Thyroid gland (tissue), 4 donors: Measurements from ENCODE around the gene CTDSPL2. TPM values are rescaled to one million over a fixed set of nuclear protein-coding genes. Genes with fewer than 3 reads are reported as not detected.

Experiments
- DNase-seq, 2 donors: peaks; one replicate each; pipeline ENCODE4 v3.0.0-alpha.2; 2019
- H3K27ac ChIP-seq, 3 donors: fragments of 200-600 bp; sonication (generic); 1 replicate in 2 of 3; 2 replicates in 1 of 3; pipeline ENCODE4 v1.5.1; 2016 to 2019; ENCODE audit warnings: mild to moderate bottlenecking in 1 of 3, moderate library complexity in 1 of 3
- H3K27me3 ChIP-seq: fragments of 200-600 bp; sonication (generic); one replicate; pipeline ENCODE4 v1.5.1; 2019
- H3K36me3 ChIP-seq, 2 donors: fragments of 200-600 bp; sonication (generic); one replicate each; pipeline ENCODE4 v1.5.1; 2016 to 2019
- H3K4me1 ChIP-seq, 2 donors: fragments of 200-600 bp; sonication (generic); one replicate each; pipeline ENCODE4 v1.5.1; 2017 to 2019
- H3K4me3 ChIP-seq, 3 donors: fragments of 200-600 bp; sonication (generic); replicated peaks in 1 of 3; 1 replicate in 2 of 3; 2 replicates in 1 of 3; pipeline ENCODE4 v1.5.1; 2016; ENCODE audit warnings: mild to moderate bottlenecking in 1 of 3
- H3K9me3 ChIP-seq: fragments of 200-600 bp; sonication (generic); one replicate; pipeline ENCODE4 v1.5.1; 2017
- POLR2A ChIP-seq, 2 donors: fragments of 450-650 bp; IDR thresholded peaks; one replicate each; pipeline ENCODE4 v1.6.1; 2017; ENCODE audit warnings: antibody characterized with exemption in 2 of 2, mild to moderate bottlenecking in 2 of 2, moderate library complexity in 1 of 2
- WGBS, 2 donors: methylation state at CpG; one replicate each; pipeline ENCODE4 v1.1.5; 2017; 5-methylcytosine and 5-hydroxymethylcytosine counted together
- intact Hi-C: fragments of 100-400 bp; cut with DNase I; formaldehyde crosslinking; loops from one replicate; pipeline ENCODE4 v1.15.1; 2023
- total RNA-seq, 4 donors: library from RNA; depleted of rRNA; stranded (reverse); fragments of >200 nt; gene quantifications; one replicate each; pipeline ENCODE4 v1.2.3, GENCODE V29; 2016
- TF ChIP-seq, protein P1 (sequence below), 6 experiments: fragments of 200-600 bp in 3 of 6; fragments of 450-650 bp in 3 of 6; sonication (generic) in 3 of 6; IDR thresholded peaks; one replicate each; pipeline ENCODE4 v1.5.1; 2016 to 2019; ENCODE audit warnings: antibody characterized with exemption in 6 of 6, mild to moderate bottlenecking in 2 of 6, inconsistent platforms in 1 of 6, moderate library complexity in 1 of 6

Gene CTDSPL2
- total RNA-seq, 4 donors from 2014 or later = 26.7 to 71.4 (median 53.5) TPM

DNA sequence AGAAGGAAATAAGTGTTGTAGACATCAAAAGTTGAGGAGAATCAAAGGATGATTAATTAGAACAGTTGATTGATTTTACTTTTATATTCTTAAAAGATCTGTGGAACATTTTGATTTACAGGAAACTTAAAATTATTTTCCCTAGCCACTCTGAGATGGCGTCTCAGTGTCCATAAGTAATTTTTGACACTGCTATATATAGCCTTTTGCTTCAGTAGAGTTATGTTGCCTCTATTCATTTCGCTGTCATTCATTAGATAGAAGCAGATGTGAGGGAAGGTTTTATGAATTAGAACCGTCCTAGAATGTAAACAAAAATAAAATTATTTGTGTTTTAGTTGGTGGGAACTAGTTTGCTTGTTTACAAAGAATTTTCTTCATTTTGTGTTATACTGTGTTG is 58.5 kb downstream of the CTDSPL2 start:
- TF ChIP-seq POLR2A (IDR thresholded peaks at IDR 0.05) = no peak
- TF ChIP-seq, protein P1, sequence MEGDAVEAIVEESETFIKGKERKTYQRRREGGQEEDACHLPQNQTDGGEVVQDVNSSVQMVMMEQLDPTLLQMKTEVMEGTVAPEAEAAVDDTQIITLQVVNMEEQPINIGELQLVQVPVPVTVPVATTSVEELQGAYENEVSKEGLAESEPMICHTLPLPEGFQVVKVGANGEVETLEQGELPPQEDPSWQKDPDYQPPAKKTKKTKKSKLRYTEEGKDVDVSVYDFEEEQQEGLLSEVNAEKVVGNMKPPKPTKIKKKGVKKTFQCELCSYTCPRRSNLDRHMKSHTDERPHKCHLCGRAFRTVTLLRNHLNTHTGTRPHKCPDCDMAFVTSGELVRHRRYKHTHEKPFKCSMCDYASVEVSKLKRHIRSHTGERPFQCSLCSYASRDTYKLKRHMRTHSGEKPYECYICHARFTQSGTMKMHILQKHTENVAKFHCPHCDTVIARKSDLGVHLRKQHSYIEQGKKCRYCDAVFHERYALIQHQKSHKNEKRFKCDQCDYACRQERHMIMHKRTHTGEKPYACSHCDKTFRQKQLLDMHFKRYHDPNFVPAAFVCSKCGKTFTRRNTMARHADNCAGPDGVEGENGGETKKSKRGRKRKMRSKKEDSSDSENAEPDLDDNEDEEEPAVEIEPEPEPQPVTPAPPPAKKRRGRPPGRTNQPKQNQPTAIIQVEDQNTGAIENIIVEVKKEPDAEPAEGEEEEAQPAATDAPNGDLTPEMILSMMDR (IDR thresholded peaks at IDR 0.05) = no peak
- Histone ChIP-seq H3K4me1 (no peaks in the 10 kb centered on the region), H3K4me3 (no peak overlapping the region), H3K9me3 (no peaks in the 10 kb centered on the region), H3K27me3 (no peaks in the 10 kb centered on the region), H3K36me3 (peaks cover 7 to 11% of the 10 kb centered on the region in 2 donors), H3K27ac (no peak overlapping the region)
- no peak for DNase-seq
- 89 to 91% methylated on average over 3 of the region's 3 CpGs for WGBS, 2 donors
- intact Hi-C loops = no loop called here

DNA sequence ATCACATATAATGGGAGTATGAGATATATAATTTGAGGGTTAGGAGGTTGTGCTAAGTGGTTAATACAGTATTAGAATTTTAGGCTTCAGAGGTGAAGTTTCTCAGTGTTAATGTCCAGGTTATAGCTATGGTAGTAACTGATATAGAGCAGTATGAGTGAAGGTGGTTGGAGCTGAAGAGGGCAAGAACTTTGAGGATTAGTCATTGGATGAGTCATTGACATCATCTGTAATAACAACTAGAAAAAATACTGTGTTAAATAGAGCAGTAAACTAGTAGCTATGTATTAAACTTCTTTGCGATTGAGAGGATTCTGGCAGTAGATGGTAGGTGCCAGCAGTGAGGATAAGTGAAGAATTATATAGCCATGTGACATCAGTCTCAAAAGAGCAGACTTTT is 62.0 kb downstream of the CTDSPL2 start:
- peaks cover 7 to 11% of the 10 kb centered on the region in 2 donors for H3K36me3 ChIP-seq
- no peak for DNase-seq
- no peaks in the 10 kb centered on the region for H3K27me3 ChIP-seq
- intact Hi-C loops = no loop called here
- peaks cover 0 to 7% of the 10 kb centered on the region in 2 donors for H3K4me1 ChIP-seq
- H3K4me3 ChIP-seq = no peak overlapping the region
- 81 to 85% methylated on average over 1 of the region's 1 CpG for WGBS, 2 donors
- H3K9me3 ChIP-seq = no peaks in the 10 kb centered on the region
- H3K27ac ChIP-seq = no peak overlapping the region
- no peak for TF ChIP-seq POLR2A (IDR thresholded peaks at IDR 0.05)
- TF ChIP-seq, protein P1 (IDR thresholded peaks at IDR 0.05) = no peak

DNA sequence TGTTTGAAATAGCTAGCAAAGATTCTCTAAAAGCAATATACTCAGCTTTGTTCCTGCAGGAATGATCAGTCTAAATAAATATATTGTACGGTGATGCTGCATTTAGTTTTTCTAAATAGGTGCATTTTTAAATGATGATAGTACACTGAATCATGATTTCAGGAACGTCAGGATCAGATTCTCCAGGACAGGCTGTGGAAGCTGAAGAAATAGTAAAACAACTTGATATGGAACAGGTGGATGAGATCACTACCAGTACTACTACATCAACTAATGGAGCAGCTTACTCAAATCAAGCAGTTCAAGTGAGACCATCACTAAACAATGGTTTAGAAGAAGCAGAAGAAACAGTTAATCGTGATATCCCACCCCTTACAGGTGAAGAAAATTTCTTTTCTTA is 63.2 kb downstream of the CTDSPL2 start:
- Histone ChIP-seq H3K27ac (no peak overlapping the region), H3K9me3 (no peaks in the 10 kb centered on the region), H3K27me3 (no peaks in the 10 kb centered on the region), H3K36me3 (peaks cover 7 to 11% of the 10 kb centered on the region in 2 donors), H3K4me3 (no peak overlapping the region), H3K4me1 (peaks cover 0 to 7% of the 10 kb centered on the region in 2 donors)
- WGBS, 2 donors = 83 to 90% methylated on average over 3 of the region's 3 CpGs
- no peak for DNase-seq
- intact Hi-C loops = no loop called here
- TF ChIP-seq POLR2A (IDR thresholded peaks at IDR 0.05) = no peak
- TF ChIP-seq, protein P1 (IDR thresholded peaks at IDR 0.05) = no peak

DNA sequence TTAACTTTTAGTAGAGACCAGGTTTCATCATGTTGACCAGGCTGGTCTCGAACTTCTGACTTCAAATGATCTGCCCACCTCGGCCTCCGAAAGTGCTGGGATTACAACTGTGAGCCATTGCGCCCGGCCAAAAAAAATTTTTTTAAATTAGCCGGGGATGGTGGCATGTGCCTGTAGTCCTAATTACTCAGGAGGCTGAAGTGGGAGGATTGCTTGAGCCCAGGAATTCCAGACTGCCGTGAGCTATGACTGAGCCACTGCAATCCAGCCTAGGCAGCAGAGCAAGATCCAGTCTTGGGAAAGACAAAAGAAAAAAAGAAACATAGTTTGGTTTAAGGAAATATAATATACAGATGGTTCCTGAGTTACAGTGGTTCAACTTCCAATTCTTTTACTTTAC is 64.6 kb downstream of the CTDSPL2 start:
- Histone ChIP-seq H3K36me3 (peaks cover 7 to 11% of the 10 kb centered on the region in 2 donors), H3K27me3 (no peaks in the 10 kb centered on the region), H3K4me3 (no peak overlapping the region), H3K9me3 (no peaks in the 10 kb centered on the region), H3K4me1 (peaks cover 0 to 7% of the 10 kb centered on the region in 2 donors), H3K27ac (no peak overlapping the region)
- TF ChIP-seq POLR2A (IDR thresholded peaks at IDR 0.05) = no peak
- TF ChIP-seq, protein P1 (IDR thresholded peaks at IDR 0.05) = no peak
- 95 to 96% methylated on average over 7 of the region's 7 CpGs for WGBS, 2 donors
- intact Hi-C loops = no loop called here
- no peak for DNase-seq

DNA sequence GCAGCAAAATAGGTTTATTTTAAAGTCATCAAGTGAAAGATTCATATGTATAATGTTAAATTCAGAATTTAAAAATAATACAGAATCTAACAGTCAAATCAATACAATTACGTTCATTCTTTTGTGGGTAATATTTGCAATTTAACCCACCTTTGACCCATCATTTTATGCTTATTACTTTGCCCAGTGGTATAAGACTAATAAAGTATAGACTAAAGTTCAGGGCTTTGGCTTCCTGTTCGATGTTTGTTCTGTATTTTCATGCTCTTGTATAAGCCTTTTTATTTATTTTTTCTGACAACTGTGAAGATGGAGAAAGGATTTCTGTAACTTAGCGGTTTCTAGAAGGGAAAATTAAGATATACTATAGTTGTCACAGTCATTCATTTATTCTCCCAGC is 65.2 kb downstream of the CTDSPL2 start:
- no peak overlapping the region for H3K4me3 ChIP-seq
- TF ChIP-seq POLR2A (IDR thresholded peaks at IDR 0.05) = no peak
- TF ChIP-seq, protein P1 (IDR thresholded peaks at IDR 0.05) = no peak
- no peaks in the 10 kb centered on the region for H3K27me3 ChIP-seq
- 87 to 90% methylated on average over 3 of the region's 3 CpGs for WGBS, 2 donors
- H3K4me1 ChIP-seq = peaks cover 0 to 7% of the 10 kb centered on the region in 2 donors
- no peaks in the 10 kb centered on the region for H3K9me3 ChIP-seq
- H3K36me3 ChIP-seq = peaks cover 5% of the 10 kb centered on the region in 2 donors
- no peak for DNase-seq
- intact Hi-C loops = no loop called here
- H3K27ac ChIP-seq = no peak overlapping the region
